ENCODE data around the gene ATAT1. TPM values are rescaled to one million over a fixed set of nuclear protein-coding genes. Genes with fewer than 3 reads are reported as not detected.

The ATAT1 gene
- total RNA-seq, 1 experiment from 2014 or later = 15.8 TPM

- peak overlapping the region; percentile 96 for H3K27ac ChIP-seq (ENCODE audit: low read length)
- H3K4me3 ChIP-seq (ENCODE audit: low read depth in 2 of 2, low read length in 2 of 2) = peak overlapping the region; percentile 85 to 96
- no peaks in the 10 kb centered on the region for H3K36me3 ChIP-seq (ENCODE audit: control insufficient read depth, insufficient read depth, low read length)
- BruUV-seq (replicated peaks) = no TSS peak
- CTCF ChIA-PET = interaction anchor here (0.7 kb wide), 1 partner anchor 43 kb away, joined by 5 read pairs; no protein-coding TSS in a partner anchor
- no peaks in the 10 kb centered on the region for H3K9me3 ChIP-seq (ENCODE audit: control insufficient read depth, insufficient read depth, low read depth, low read length)
- intact Hi-C loops (cut with micrococcal nuclease; ENCODE audit: unreplicated experiment) = loop anchor here (5.0 kb wide), 1 partner anchor 403 kb away; no protein-coding TSS in a partner anchor
- in situ Hi-C loops (cut with HindIII; ENCODE audit: low pct_unique_long_range_greater_than_20kb, low sequenced_read_pairs) = no loop called here
- TF ChIP-seq SIN3A (IDR thresholded peaks at IDR 0.05; ENCODE audit: borderline replicate concordance, insufficient read depth, low read depth, low read length) (no peak), TCF7L2 (IDR thresholded peaks at IDR 0.05; ENCODE audit: low read depth, low read length) (no peak)
- H3K27me3 ChIP-seq (ENCODE audit: control insufficient read depth, insufficient read depth, low read length) = no peaks in the 10 kb centered on the region
- no peak for ATAC-seq
- POLR2A ChIA-PET = no interaction called here
- H3K4me1 ChIP-seq (ENCODE audit: control insufficient read depth, insufficient read depth, low read length) = peaks cover 38% of the 10 kb centered on the region
- DNase-seq (ENCODE audit: low read depth, low spot score) = no peak
Observed at GRCh38 chr6:30684386-30685156, 57.9 kb downstream of the ATAT1 start.

DNA sequence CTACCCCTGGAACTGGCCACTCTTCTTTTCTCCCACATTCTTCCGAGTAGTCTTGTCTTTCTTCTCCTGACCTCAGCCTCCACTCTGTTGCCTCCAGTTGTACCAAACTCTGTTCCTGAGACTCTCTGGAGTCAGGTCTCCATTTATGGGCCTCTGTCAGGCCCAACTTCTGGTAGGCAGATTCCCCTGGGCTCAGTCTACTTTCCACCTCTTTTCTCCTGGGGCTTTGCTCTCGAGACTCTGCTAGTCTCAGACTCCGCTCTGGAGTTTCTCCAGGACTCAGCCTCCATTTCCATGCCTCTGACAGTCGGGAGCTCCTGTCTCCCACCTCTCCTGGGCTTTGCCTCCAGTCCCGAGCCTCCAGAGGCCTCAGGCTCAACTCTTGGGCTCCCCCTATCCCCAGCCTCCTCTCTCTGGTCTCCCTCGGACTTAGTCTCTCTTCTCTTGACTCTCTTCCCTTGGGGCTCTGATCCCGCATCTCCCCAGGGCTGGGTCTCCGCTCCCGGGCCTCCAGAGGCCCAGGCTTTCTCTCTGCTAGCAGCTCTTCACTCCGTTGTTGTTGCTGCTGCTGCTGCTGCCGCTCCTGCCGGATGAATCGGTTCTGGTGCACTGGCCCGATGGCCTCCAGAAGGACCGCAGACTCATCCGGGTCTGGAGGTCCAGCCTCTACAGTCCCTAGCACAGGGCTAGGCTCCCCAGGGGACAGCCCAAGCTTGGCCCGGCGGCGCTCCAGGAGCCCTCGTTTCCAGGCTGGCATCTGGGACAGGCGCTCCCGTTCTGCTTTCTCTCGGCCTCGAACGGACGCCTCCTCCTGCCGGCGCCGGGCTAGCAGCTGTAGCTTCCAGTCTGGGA, 58.7 kb downstream of the ATAT1 start:
- no peaks in the 10 kb centered on the region for H3K9me3 ChIP-seq (ENCODE audit: control insufficient read depth, insufficient read depth, low read depth, low read length)
- H3K27ac ChIP-seq (ENCODE audit: low read length) = peak overlapping the region; percentile 94
- peaks cover 38% of the 10 kb centered on the region for H3K4me1 ChIP-seq (ENCODE audit: control insufficient read depth, insufficient read depth, low read length)
- CTCF ChIA-PET = no interaction called here
- TF ChIP-seq SIN3A (IDR thresholded peaks at IDR 0.05; ENCODE audit: borderline replicate concordance, insufficient read depth, low read depth, low read length) (no peak), CTCF (IDR thresholded peaks at IDR 0.05) (peak; percentile 69), POLR2AphosphoS5 (IDR thresholded peaks at IDR 0.05; ENCODE audit: low read depth, low read length) (no peak), TCF7L2 (IDR thresholded peaks at IDR 0.05; ENCODE audit: low read depth, low read length) (no peak)
- BruUV-seq (replicated peaks) = TSS peak; percentile 71
- no peaks in the 10 kb centered on the region for H3K27me3 ChIP-seq (ENCODE audit: control insufficient read depth, insufficient read depth, low read length)
- DNase-seq (ENCODE audit: low read depth, low spot score) (no peak), ATAC-seq (no peak)
- in situ Hi-C loops (cut with HindIII; ENCODE audit: low pct_unique_long_range_greater_than_20kb, low sequenced_read_pairs) = no loop called here
- POLR2A ChIA-PET = no interaction called here
- no peaks in the 10 kb centered on the region for H3K36me3 ChIP-seq (ENCODE audit: control insufficient read depth, insufficient read depth, low read length)
- intact Hi-C loops (cut with micrococcal nuclease; ENCODE audit: unreplicated experiment) = no loop called here
- H3K4me3 ChIP-seq (ENCODE audit: low read depth in 2 of 2, low read length in 2 of 2) = peak overlapping the region; percentile 85 to 96

- no peak for DNase-seq (ENCODE audit: low read depth, low spot score)
- no TSS peak for BruUV-seq (replicated peaks)
- H3K27ac ChIP-seq (ENCODE audit: low read length) = peak within 1 kb of the TSS; percentile 94
- H3K4me3 ChIP-seq (ENCODE audit: low read depth in 2 of 2, low read length in 2 of 2) = peak within 1 kb of the TSS; percentile 85 to 96
- peak; percentile 49 for ATAC-seq
- ChIA-PET POLR2A (no interaction called here), CTCF (no interaction called here)
- in situ Hi-C loops (cut with HindIII; ENCODE audit: low pct_unique_long_range_greater_than_20kb, low sequenced_read_pairs) (no loop called here), intact Hi-C loops (cut with micrococcal nuclease; ENCODE audit: unreplicated experiment) (no loop called here)
- peaks cover 38% of the 10 kb centered on the region for H3K4me1 ChIP-seq (ENCODE audit: control insufficient read depth, insufficient read depth, low read length)
- H3K36me3 ChIP-seq (ENCODE audit: control insufficient read depth, insufficient read depth, low read length) = no peaks in the 10 kb centered on the region
- no peaks in the 10 kb centered on the region for H3K9me3 ChIP-seq (ENCODE audit: control insufficient read depth, insufficient read depth, low read depth, low read length)
- H3K27me3 ChIP-seq (ENCODE audit: control insufficient read depth, insufficient read depth, low read length) = no peaks in the 10 kb centered on the region
- TF ChIP-seq TCF7L2 (IDR thresholded peaks at IDR 0.05; ENCODE audit: low read depth, low read length) = no peak
- TF ChIP-seq, protein P1, sequence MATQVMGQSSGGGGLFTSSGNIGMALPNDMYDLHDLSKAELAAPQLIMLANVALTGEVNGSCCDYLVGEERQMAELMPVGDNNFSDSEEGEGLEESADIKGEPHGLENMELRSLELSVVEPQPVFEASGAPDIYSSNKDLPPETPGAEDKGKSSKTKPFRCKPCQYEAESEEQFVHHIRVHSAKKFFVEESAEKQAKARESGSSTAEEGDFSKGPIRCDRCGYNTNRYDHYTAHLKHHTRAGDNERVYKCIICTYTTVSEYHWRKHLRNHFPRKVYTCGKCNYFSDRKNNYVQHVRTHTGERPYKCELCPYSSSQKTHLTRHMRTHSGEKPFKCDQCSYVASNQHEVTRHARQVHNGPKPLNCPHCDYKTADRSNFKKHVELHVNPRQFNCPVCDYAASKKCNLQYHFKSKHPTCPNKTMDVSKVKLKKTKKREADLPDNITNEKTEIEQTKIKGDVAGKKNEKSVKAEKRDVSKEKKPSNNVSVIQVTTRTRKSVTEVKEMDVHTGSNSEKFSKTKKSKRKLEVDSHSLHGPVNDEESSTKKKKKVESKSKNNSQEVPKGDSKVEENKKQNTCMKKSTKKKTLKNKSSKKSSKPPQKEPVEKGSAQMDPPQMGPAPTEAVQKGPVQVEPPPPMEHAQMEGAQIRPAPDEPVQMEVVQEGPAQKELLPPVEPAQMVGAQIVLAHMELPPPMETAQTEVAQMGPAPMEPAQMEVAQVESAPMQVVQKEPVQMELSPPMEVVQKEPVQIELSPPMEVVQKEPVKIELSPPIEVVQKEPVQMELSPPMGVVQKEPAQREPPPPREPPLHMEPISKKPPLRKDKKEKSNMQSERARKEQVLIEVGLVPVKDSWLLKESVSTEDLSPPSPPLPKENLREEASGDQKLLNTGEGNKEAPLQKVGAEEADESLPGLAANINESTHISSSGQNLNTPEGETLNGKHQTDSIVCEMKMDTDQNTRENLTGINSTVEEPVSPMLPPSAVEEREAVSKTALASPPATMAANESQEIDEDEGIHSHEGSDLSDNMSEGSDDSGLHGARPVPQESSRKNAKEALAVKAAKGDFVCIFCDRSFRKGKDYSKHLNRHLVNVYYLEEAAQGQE (IDR thresholded peaks at IDR 0.05; ENCODE audit: insufficient read depth in 1 of 2, low read depth in 2 of 2, low read length in 1 of 2) = no peak
- no peak; the same call in 1 of the 2 replicates for TF ChIP-seq SIN3A (IDR thresholded peaks at IDR 0.05; ENCODE audit: borderline replicate concordance, insufficient read depth, low read depth, low read length)
- TF ChIP-seq CTCF (IDR thresholded peaks at IDR 0.05) = no peak
- TF ChIP-seq POLR2AphosphoS5 (IDR thresholded peaks at IDR 0.05; ENCODE audit: low read depth, low read length) = peak; percentile 22; the same call in 1 of the 2 replicates
Observed at GRCh38 chr6:30686009-30686907, 59.6 kb downstream of the ATAT1 start, which contains the start of gene PPP1R18. PPP1R18 (minus strand) TSS chr6:30686645; CDS start chr6:30686018, 627 bp downstream.

All from Panc1 (cell line).